Right kidney (tissue), 1 donor: ENCODE measurements around the gene AFAP1L2.
A peak's percentile ranks its signal among the peaks of the same experiment; 100 is the strongest.
"Not testable (repeated sequence)": the region's sequence is repeated elsewhere in the genome, so short reads cannot be mapped to it uniquely, and the experiment has no call there.

Experiments used
- DNase-seq: peaks from one replicate; pipeline ENCODE4 v3.0.0-alpha.2; 2016

The AFAP1L2 gene

GRCh38 chr10:114336823-114337509 lies 67.3 kb downstream of the AFAP1L2 start:
- DNase-seq = no peak

GRCh38 chr10:114335614-114336013 lies 68.7 kb downstream of the AFAP1L2 start:
- DNase-seq = no peak

- DNase-seq = no peak
These were observed 70.0 kb downstream of the AFAP1L2 start for GRCh38 chr10:114334301-114334700.

- DNase-seq = not testable (repeated sequence)
These were observed 70.9 kb downstream of the AFAP1L2 start for GRCh38 chr10:114333441-114333840.

GRCh38 chr10:114332301-114333192 lies 71.8 kb downstream of the AFAP1L2 start:
- DNase-seq = peak; percentile 40

GRCh38 chr10:114329634-114330365 lies 74.5 kb downstream of the AFAP1L2 start:
- no peak for DNase-seq

GRCh38 chr10:114328874-114329273 lies 75.4 kb downstream of the AFAP1L2 start:
- no peak for DNase-seq

GRCh38 chr10:114328441-114328812 lies 75.9 kb downstream of the AFAP1L2 start:
- no peak for DNase-seq

- no peak for DNase-seq
These were observed 76.5 kb downstream of the AFAP1L2 start for GRCh38 chr10:114327537-114328440.

- DNase-seq = no peak
These were observed 77.5 kb downstream of the AFAP1L2 start for GRCh38 chr10:114326795-114327194.

- no peak for DNase-seq
These were observed 81.3 kb downstream of the AFAP1L2 start for GRCh38 chr10:114323023-114323422.

- DNase-seq = no peak
These were observed 82.0 kb downstream of the AFAP1L2 start for GRCh38 chr10:114322344-114322743.

GRCh38 chr10:114320249-114321116 lies 83.8 kb downstream of the AFAP1L2 start:
- DNase-seq = no peak

GRCh38 chr10:114319406-114320248 lies 84.7 kb downstream of the AFAP1L2 start:
- DNase-seq = no peak

- DNase-seq = no peak
These were observed 87.6 kb downstream of the AFAP1L2 start for GRCh38 chr10:114316744-114317143.

GRCh38 chr10:114315566-114316420 lies 88.5 kb downstream of the AFAP1L2 start:
- DNase-seq = no peak

GRCh38 chr10:114313866-114314265 lies 90.4 kb downstream of the AFAP1L2 start:
- no peak for DNase-seq

GRCh38 chr10:114313139-114313538 lies 91.2 kb downstream of the AFAP1L2 start:
- no peak for DNase-seq
